B cell (primary cell): ENCODE results near the gene RAP1GAP2. TPM values are rescaled to one million over a fixed set of nuclear protein-coding genes. Genes with fewer than 3 reads are reported as not detected.

ENCODE experiments used
- ATAC-seq: fragments of 200-7000 bp; cut with Tn5 transposase; one replicate; pipeline ENCODE4 v1.10.0; 2021; ENCODE audit warnings: low read depth, mild to moderate bottlenecking, moderate number of reproducible peaks, moderate library complexity
- CTCF ChIA-PET: fragments of 350-600 bp; sonication (Branson Sonifier 250); formaldehyde crosslinking; loops from one replicate; lab custom pipeline; 2021; ENCODE audit warnings: antibody characterized with exemption, inconsistent platforms; lab: Charles Lee
- POLR2A ChIA-PET: fragments of 350-600 bp; sonication (Branson Sonifier 250); formaldehyde crosslinking; loops from one replicate; lab custom pipeline; 2021; ENCODE audit warnings: antibody characterized with exemption; lab: Charles Lee
- DNase-seq: peaks from one replicate; pipeline ENCODE4 v3.0.0; 2013
- H2AFZ ChIP-seq: 2 replicates; pipeline ENCODE4 v1.6.1; 2012; ENCODE audit warnings: mild to moderate bottlenecking, low read depth, low read length; ENCODE audit not compliant: insufficient read depth, poor library complexity, severe bottlenecking
- H3K27ac ChIP-seq, 2 donors: 1 replicate in 1 of 2; 2 replicates in 1 of 2; pipeline ENCODE4 v1.5.1; 2012 to 2013; ENCODE audit warnings: low read length in 2 of 2, mild to moderate bottlenecking in 2 of 2, moderate library complexity in 1 of 2
- H3K27me3 ChIP-seq, 4 experiments: fragments of 200-600 bp in 1 of 4; sonication (generic) in 1 of 4; replicated peaks in 1 of 4; 1 replicate in 2 of 4; 2 replicates in 2 of 4; pipeline versions ENCODE4 v1.6.1 to v1.7.0; 2013 to 2016; ENCODE audit warnings: low read length in 3 of 4, mild to moderate bottlenecking in 2 of 4, mixed read lengths in 1 of 4, moderate library complexity in 1 of 4; ENCODE audit not compliant: insufficient read depth in 4 of 4, control insufficient read depth in 3 of 4; ENCODE audit errors: control extremely low read depth in 1 of 4
- H3K36me3 ChIP-seq, 2 experiments: replicated peaks in 1 of 2; 1 replicate in 1 of 2; 2 replicates in 1 of 2; pipeline versions ENCODE4 v1.6.1 to v1.7.1; 2013; ENCODE audit warnings: low read length in 1 of 2; ENCODE audit not compliant: insufficient read depth in 2 of 2, control insufficient read depth in 1 of 2; ENCODE audit errors: control extremely low read depth in 1 of 2, extremely low read depth in 1 of 2
- H3K4me1 ChIP-seq, 2 donors: fragments of 200-600 bp in 1 of 2; sonication (generic) in 1 of 2; 1 replicate in 1 of 2; 2 replicates in 1 of 2; pipeline versions ENCODE4 v1.5.1 to v1.6.1; 2013 to 2017; ENCODE audit warnings: low read length in 2 of 2; ENCODE audit not compliant: control insufficient read depth in 2 of 2, insufficient read depth in 2 of 2
- H3K4me2 ChIP-seq: replicated peaks from 2 replicates; pipeline ENCODE3; 2012; ENCODE audit warnings: mild to moderate bottlenecking, low read depth, low read length; ENCODE audit not compliant: poor library complexity, severe bottlenecking
- H3K4me3 ChIP-seq, 5 experiments: fragments of 200-600 bp in 1 of 5; sonication (generic) in 1 of 5; 1 replicate in 3 of 5; 2 replicates in 2 of 5; pipeline versions ENCODE4 v1.5.1 to v1.7.0; 2011 to 2016; ENCODE audit warnings: low read length in 4 of 5, mild to moderate bottlenecking in 4 of 5, low read depth in 2 of 5, control low read depth in 1 of 5, moderate library complexity in 1 of 5; ENCODE audit not compliant: insufficient read depth in 1 of 5; ENCODE audit errors: control extremely low read depth in 1 of 5, extremely low read depth in 1 of 5
- H3K79me2 ChIP-seq: fragments of 200-600 bp; sonication (generic); one replicate; pipeline ENCODE4 v1.6.0; 2016; ENCODE audit warnings: low read length; ENCODE audit not compliant: control insufficient read depth, insufficient read depth
- H3K9ac ChIP-seq: fragments of 200-600 bp; sonication (generic); 2 replicates; pipeline ENCODE4 v1.6.1; 2017; ENCODE audit warnings: mild to moderate bottlenecking, low read length, moderate library complexity
- H3K9me3 ChIP-seq, 3 donors: one replicate each; pipeline versions ENCODE4 v1.6.1 to v1.7.1; 2013; ENCODE audit warnings: low read length in 2 of 3; ENCODE audit not compliant: control insufficient read depth in 2 of 3, insufficient read depth in 1 of 3; ENCODE audit errors: control extremely low read depth in 1 of 3
- H4K20me1 ChIP-seq: 2 replicates; pipeline ENCODE4 v1.6.0; 2012; ENCODE audit warnings: mild to moderate bottlenecking, low read length; ENCODE audit not compliant: insufficient read depth, control insufficient read depth, poor library complexity, severe bottlenecking
- H3K27ac Mint-ChIP-seq: one replicate; pipeline ENCODE4 v1.8.0; 2021; ENCODE audit warnings: mixed read lengths
- H3K27me3 Mint-ChIP-seq: one replicate; pipeline ENCODE4 v1.8.0; 2021; ENCODE audit warnings: mixed read lengths
- H3K4me1 Mint-ChIP-seq: one replicate; pipeline ENCODE4 v1.8.0; 2021; ENCODE audit warnings: mixed read lengths
- H3K4me3 Mint-ChIP-seq: one replicate; pipeline ENCODE4 v1.8.0; 2021; ENCODE audit warnings: mixed read lengths
- H3K9me3 Mint-ChIP-seq: one replicate; pipeline ENCODE4 v1.8.0; 2022; ENCODE audit warnings: mixed read lengths; ENCODE audit not compliant: insufficient read depth
- CTCF ChIP-seq: fragments of 200-600 bp; IDR thresholded peaks from one replicate; pipeline ENCODE4 v1.8.0; 2022; ENCODE audit warnings: antibody characterized with exemption, mild to moderate bottlenecking
- EZH2 ChIP-seq: IDR thresholded peaks from 2 replicates; pipeline ENCODE4 v1.6.1; 2012; ENCODE audit warnings: borderline replicate concordance, low read depth, mild to moderate bottlenecking, moderate library complexity, low read length; ENCODE audit not compliant: insufficient read depth, poor library complexity, severe bottlenecking
- WGBS: methylation state at CpG from one replicate; pipeline ENCODE4 v1.1.5; 2013; ENCODE audit warnings: missing lambda C conversion rate; ENCODE audit not compliant: insufficient coverage; 5-methylcytosine and 5-hydroxymethylcytosine counted together
- intact Hi-C: fragments of 100-400 bp; cut with micrococcal nuclease; formaldehyde crosslinking; loops from one replicate; pipeline ENCODE4 v1.10.0; 2022
- polyA plus RNA-seq: library from polyadenylated mRNA; depleted of rRNA; stranded (reverse); fragments of >200 nt; gene quantifications from 2 replicates; pipeline ENCODE4 v1.2.3, GENCODE V29; 2012
- total RNA-seq, 2 donors: library from RNA; stranded (reverse); fragments of 120-200 nt in 1 of 2; gene quantifications; 1 replicate in 1 of 2; 2 replicates in 1 of 2; pipeline versions ENCODE4 v1.2.3 to v1.2.4, GENCODE V29; 2013 to 2022

RAP1GAP2 gene
- total and polyA plus RNA-seq, 2 donors (not counting 1 experiment from before 2014, with no cell fraction given) = 14.9 to 16.4 TPM

DNA sequence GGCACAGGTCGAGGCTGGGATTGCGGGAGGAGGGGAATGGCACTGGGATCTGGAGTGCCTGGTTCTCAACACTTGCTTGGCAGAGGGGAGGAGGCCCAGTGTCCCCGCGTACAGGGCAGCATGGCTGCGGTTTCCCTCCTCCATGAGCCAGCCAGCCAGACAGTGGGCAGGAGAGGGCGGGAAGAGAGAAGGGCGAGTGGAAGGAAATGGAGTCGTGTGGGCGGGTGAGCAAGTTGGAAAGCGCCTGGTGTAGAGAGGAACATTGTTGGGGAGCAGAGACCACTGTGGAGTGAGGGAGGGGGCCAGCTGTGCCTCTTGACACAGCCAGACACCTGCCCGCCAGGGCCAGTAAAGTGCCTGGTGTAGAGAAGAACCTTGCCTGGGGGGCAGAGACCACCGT, 136.7 kb downstream of the RAP1GAP2 start:
- Mint-ChIP-seq H3K4me1 (peaks cover 42% of the 10 kb centered on the region), H3K4me3 (no peak overlapping the region), H3K27me3 (peaks cover 17% of the 10 kb centered on the region), H3K9me3 (no peaks in the 10 kb centered on the region), H3K27ac (no peak overlapping the region)
- POLR2A ChIA-PET = interaction anchor here (0.7 kb wide), 1 partner anchor 26 kb away, joined by 3 read pairs; no protein-coding TSS in a partner anchor
- WGBS = 89% methylated on average over 10 of the region's 12 CpGs
- Histone ChIP-seq H3K27ac (no peak overlapping the region), H4K20me1 (peaks cover 4% of the 10 kb centered on the region), H3K9ac (no peak overlapping the region), H3K4me3 (no peak overlapping the region), H3K36me3 (peaks cover 0 to 4% of the 10 kb centered on the region in 2 experiments), H3K79me2 (peaks cover 5% of the 10 kb centered on the region), H3K9me3 (peaks cover 0 to 6% (median 0%) of the 10 kb centered on the region in 3 donors), H2AFZ (no peak overlapping the region), H3K27me3 (peaks cover 0 to 26% (median 3%) of the 10 kb centered on the region in 4 experiments), H3K4me1 (peaks cover 38 to 43% of the 10 kb centered on the region in 2 donors), H3K4me2 (no peak overlapping the region)
- intact Hi-C loops = loop anchor here (5.0 kb wide), 1 partner anchor 81 kb away; no protein-coding TSS in a partner anchor
- no peak for ATAC-seq
- DNase-seq = no peak
- CTCF ChIA-PET = interaction anchor here (1.1 to 1.6 kb wide), 3 partner anchors 78 to 84 kb away, joined by 5 to 6 read pairs (median 5); no protein-coding TSS in a partner anchor
- no peak for TF ChIP-seq CTCF
- no peak for TF ChIP-seq EZH2

DNA sequence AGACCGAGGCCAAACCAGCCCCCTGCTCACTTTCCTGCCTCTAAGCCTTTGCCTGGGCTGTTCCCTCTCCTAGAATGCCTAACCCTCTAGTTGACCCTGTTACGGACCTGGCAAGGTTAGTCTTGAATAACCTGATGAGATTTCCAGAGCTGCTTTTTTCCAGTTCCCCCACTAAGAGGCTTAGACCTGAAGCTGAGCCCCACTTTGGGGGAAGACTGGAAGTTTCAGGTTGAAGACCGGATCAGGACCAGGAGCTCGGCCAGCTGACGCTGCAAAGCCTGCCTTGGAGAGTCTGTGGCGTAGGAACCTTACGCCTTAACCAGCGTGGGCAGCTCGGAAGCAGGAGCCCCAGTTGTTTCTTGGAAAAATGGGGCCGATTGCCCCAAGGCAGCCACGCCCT, 137.4 kb downstream of the RAP1GAP2 start:
- no peak for DNase-seq

More for the DNA sequence above, 137.4 kb downstream of the RAP1GAP2 start:
- H3K4me3 ChIP-seq = no peak overlapping the region
- peaks cover 38 to 43% of the 10 kb centered on the region in 2 donors for H3K4me1 ChIP-seq
- Mint-ChIP-seq H3K4me3 (no peak overlapping the region), H3K27me3 (peaks cover 17% of the 10 kb centered on the region), H3K4me1 (peaks cover 42% of the 10 kb centered on the region), H3K9me3 (no peaks in the 10 kb centered on the region), H3K27ac (no peak overlapping the region)
- no peak overlapping the region for H3K9ac ChIP-seq
- intact Hi-C loops = loop anchor here (5.0 kb wide), 1 partner anchor 81 kb away; no protein-coding TSS in a partner anchor
- H2AFZ ChIP-seq = no peak overlapping the region
- POLR2A ChIA-PET = no interaction called here
- peaks cover 0 to 4% of the 10 kb centered on the region in 2 experiments for H3K36me3 ChIP-seq
- no peak overlapping the region for H3K4me2 ChIP-seq
- TF ChIP-seq EZH2 (no peak), CTCF (no peak)
- H3K27ac ChIP-seq = no peak overlapping the region
- peaks cover 0 to under 1% (median 0%) of the 10 kb centered on the region in 3 donors for H3K9me3 ChIP-seq
- H3K79me2 ChIP-seq = peaks cover 5% of the 10 kb centered on the region
- ATAC-seq = no peak
- CTCF ChIA-PET = interaction anchor here (0.8 to 1.6 kb wide), 5 partner anchors 66 to 85 kb away, joined by 3 to 6 read pairs (median 5); no protein-coding TSS in a partner anchor
- H3K27me3 ChIP-seq = peaks cover 0 to 26% (median 3%) of the 10 kb centered on the region in 4 experiments
- H4K20me1 ChIP-seq = peaks cover 4% of the 10 kb centered on the region
- 95% methylated on average over 10 of the region's 11 CpGs for WGBS
